ENCODE measurements around the gene C1orf159. TPM values are rescaled to one million over a fixed set of nuclear protein-coding genes. Genes with fewer than 3 reads are reported as not detected.

C1orf159 gene
- total and polyA plus RNA-seq, 12 donors, result 0.55 to 54.3 (median 11.3) TPM

DNA sequence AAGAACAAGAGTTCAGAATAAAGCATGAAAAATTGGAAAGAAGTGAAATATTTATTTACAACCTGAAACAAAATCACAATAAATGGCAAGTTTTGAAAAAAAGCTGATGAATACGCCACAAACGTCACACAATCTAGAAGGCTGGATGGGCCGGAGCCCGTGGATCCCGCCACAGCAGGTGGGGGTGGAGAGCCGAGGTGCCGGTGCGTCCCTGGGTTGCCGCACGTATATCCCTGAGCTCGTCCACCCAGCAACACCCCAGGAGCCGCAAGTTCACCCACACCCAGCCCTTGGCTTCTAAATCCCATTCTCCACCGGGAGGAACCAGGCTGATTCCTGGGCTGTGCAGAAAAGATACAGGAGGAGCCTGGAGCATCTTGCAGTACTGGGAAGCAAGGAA, 32.2 kb upstream of the C1orf159 start:
- H3K9me3 ChIP-seq (replicated peaks in 1 of 3), result no peaks in the 10 kb centered on the region
- no peaks in the 10 kb centered on the region for H3K36me3 ChIP-seq (replicated peaks in 1 of 2)
- 87 to 90% (median 88%) methylated on average over 10 to 13 of the region's 13 CpGs for WGBS, 4 donors
- H3K27me3 ChIP-seq, result no peaks in the 10 kb centered on the region
- no peaks in the 10 kb centered on the region for H3K4me1 ChIP-seq (replicated peaks in 1 of 2)
- no peak overlapping the region for H3K27ac ChIP-seq
- intact Hi-C loops (cut with DNase I), result no loop called here
- no peak for DNase-seq
- TF ChIP-seq, protein P1, sequence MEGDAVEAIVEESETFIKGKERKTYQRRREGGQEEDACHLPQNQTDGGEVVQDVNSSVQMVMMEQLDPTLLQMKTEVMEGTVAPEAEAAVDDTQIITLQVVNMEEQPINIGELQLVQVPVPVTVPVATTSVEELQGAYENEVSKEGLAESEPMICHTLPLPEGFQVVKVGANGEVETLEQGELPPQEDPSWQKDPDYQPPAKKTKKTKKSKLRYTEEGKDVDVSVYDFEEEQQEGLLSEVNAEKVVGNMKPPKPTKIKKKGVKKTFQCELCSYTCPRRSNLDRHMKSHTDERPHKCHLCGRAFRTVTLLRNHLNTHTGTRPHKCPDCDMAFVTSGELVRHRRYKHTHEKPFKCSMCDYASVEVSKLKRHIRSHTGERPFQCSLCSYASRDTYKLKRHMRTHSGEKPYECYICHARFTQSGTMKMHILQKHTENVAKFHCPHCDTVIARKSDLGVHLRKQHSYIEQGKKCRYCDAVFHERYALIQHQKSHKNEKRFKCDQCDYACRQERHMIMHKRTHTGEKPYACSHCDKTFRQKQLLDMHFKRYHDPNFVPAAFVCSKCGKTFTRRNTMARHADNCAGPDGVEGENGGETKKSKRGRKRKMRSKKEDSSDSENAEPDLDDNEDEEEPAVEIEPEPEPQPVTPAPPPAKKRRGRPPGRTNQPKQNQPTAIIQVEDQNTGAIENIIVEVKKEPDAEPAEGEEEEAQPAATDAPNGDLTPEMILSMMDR (IDR thresholded peaks at IDR 0.05), result no peak
- TF ChIP-seq POLR2A (IDR thresholded peaks at IDR 0.05), result no peak
- H3K4me3 ChIP-seq, result no peak overlapping the region

DNA sequence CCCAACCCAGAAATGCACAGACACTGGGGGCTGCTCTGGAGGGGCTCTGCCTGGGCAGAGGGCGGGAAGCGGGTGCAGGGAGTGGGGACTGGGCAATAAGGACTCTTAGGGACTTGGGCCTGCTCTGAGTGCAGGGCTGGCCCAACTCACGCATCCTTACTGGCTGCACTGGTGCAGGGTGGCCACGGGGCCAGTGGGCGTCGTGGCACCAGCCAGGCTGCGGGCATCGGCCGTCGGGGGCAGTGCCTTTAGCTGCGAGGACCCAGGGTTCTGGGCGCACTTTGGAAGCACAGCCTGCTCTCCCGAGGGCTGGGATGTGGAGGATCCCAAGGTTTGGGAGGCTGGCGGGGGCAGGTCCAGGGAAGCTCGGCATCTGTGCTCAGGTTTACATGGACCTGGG, 30.7 kb upstream of the C1orf159 start:
- Histone ChIP-seq H3K27ac (no peak overlapping the region), H3K4me1 (replicated peaks in 1 of 2) (no peaks in the 10 kb centered on the region), H3K36me3 (replicated peaks in 1 of 2) (no peaks in the 10 kb centered on the region), H3K4me3 (no peak overlapping the region), H3K27me3 (no peaks in the 10 kb centered on the region), H3K9me3 (replicated peaks in 1 of 3) (no peaks in the 10 kb centered on the region)
- intact Hi-C loops (cut with DNase I), result no loop called here
- TF ChIP-seq, protein P1 (IDR thresholded peaks at IDR 0.05), result no peak
- no peak for TF ChIP-seq POLR2A (IDR thresholded peaks at IDR 0.05)
- WGBS, 4 donors, result 88 to 93% (median 92%) methylated on average over 9 to 15 of the region's 15 CpGs
- DNase-seq, result no peak

DNA sequence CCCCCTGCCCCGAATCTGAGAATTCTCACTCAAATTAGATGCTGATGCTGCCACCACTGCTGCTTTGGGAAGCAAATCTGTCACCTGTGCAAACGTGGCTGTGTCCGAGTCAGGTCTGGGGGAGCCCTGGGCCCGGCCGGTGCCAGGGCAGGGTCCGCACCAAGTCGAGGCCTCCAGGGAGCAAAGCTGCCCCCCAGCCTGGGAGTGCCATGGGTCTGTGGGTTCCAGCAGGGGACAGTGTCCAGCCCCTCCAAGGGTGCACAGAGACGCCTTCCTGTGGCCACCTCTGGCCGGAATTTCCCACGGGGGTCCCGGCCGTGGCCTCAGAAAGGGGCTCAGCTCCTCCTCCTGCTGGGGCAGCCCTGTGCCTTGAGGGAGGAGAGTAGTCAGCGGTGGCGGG, 30.1 kb upstream of the C1orf159 start:
- TF ChIP-seq POLR2A (IDR thresholded peaks at IDR 0.05), result no peak
- TF ChIP-seq, protein P1 (IDR thresholded peaks at IDR 0.05), result no peak
- intact Hi-C loops (cut with DNase I), result no loop called here
- DNase-seq, result no peak
- no peaks in the 10 kb centered on the region for H3K27me3 ChIP-seq
- H3K4me1 ChIP-seq (replicated peaks in 1 of 2), result no peaks in the 10 kb centered on the region
- WGBS, 4 donors, result 74 to 84% (median 81%) methylated on average over 3 to 14 of the region's 14 CpGs
- no peak overlapping the region for H3K4me3 ChIP-seq
- H3K27ac ChIP-seq, result no peak overlapping the region
- H3K36me3 ChIP-seq (replicated peaks in 1 of 2), result no peaks in the 10 kb centered on the region
- H3K9me3 ChIP-seq (replicated peaks in 1 of 3), result no peaks in the 10 kb centered on the region

DNA sequence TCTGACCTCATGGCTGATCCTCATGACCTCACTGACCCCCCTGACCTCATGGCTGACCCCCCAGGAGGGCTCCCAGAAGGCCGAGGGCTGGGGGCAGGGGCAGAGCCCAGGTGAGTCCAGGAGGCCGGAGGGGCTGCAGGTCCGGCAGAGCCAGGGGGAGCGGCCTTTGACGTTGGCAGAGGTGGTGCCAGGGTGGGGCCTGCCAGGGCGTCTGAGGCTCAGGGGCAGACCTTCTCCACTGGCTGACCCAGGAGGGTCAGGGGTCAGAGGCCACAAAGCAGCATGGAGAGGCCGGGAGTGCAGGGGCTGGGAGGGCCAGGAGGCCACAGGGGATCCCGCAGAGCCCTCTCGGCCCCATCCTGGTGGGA, 29.6 kb upstream of the C1orf159 start:
- Histone ChIP-seq H3K27ac (no peak overlapping the region), H3K27me3 (no peaks in the 10 kb centered on the region), H3K4me1 (replicated peaks in 1 of 2) (no peaks in the 10 kb centered on the region), H3K36me3 (replicated peaks in 1 of 2) (no peaks in the 10 kb centered on the region), H3K4me3 (no peak overlapping the region), H3K9me3 (replicated peaks in 1 of 3) (no peaks in the 10 kb centered on the region)
- no peak for DNase-seq
- 20 to 82% (median 80%) methylated on average over 1 to 9 of the region's 9 CpGs for WGBS, 4 donors
- TF ChIP-seq, protein P1 (IDR thresholded peaks at IDR 0.05), result no peak
- TF ChIP-seq POLR2A (IDR thresholded peaks at IDR 0.05), result no peak
- intact Hi-C loops (cut with DNase I), result no loop called here
